Astrocyte (in vitro differentiated cells and primary cell): Measurements from ENCODE around the gene TMEM87B. TPM values are rescaled to one million over a fixed set of nuclear protein-coding genes. Genes with fewer than 3 reads are reported as not detected.

Experiments
- DNase-seq: peaks from one replicate; pipeline ENCODE4 v3.0.0-alpha.2; 2010; ENCODE audit warnings: low read depth
- FAIRE-seq: peaks from 2 replicates; lab custom pipeline; 2011; peaks lifted over from hg19 to GRCh38; lab: Jason Lieb, UNC
- H2AFZ ChIP-seq: 2 replicates; pipeline ENCODE4 v1.6.0; 2012; ENCODE audit warnings: low read depth, low read length, inconsistent platforms
- H3K27ac ChIP-seq: 2 replicates; pipeline ENCODE4 v1.5.1; 2011; ENCODE audit warnings: low read depth, low read length, inconsistent platforms
- H3K27me3 ChIP-seq: 2 replicates; pipeline ENCODE4 v1.6.0; 2011; ENCODE audit warnings: low read length, inconsistent platforms; ENCODE audit not compliant: insufficient read depth
- H3K36me3 ChIP-seq: 2 replicates; pipeline ENCODE4 v1.5.1; 2011; ENCODE audit warnings: low read length, inconsistent platforms; ENCODE audit not compliant: insufficient read depth
- H3K4me1 ChIP-seq: 2 replicates; pipeline ENCODE4 v1.5.1; 2011; ENCODE audit warnings: low read length, inconsistent platforms; ENCODE audit not compliant: insufficient read depth
- H3K4me2 ChIP-seq: 2 replicates; pipeline ENCODE4 v1.6.0; 2012; ENCODE audit warnings: low read length, inconsistent platforms
- H3K4me3 ChIP-seq: 2 replicates; pipeline ENCODE4 v1.5.1; 2011; ENCODE audit warnings: low read depth, mild to moderate bottlenecking, low read length, inconsistent platforms; ENCODE audit not compliant: insufficient read depth
- H3K79me2 ChIP-seq: 2 replicates; pipeline ENCODE4 v1.6.0; 2012; ENCODE audit warnings: mild to moderate bottlenecking, low read length, inconsistent platforms; ENCODE audit not compliant: insufficient read depth
- H3K9ac ChIP-seq: 2 replicates; pipeline ENCODE4 v1.6.0; 2012; ENCODE audit warnings: mild to moderate bottlenecking, low read length, inconsistent platforms
- H3K9me3 ChIP-seq: 2 replicates; pipeline ENCODE4 v1.5.1; 2012; ENCODE audit warnings: low read depth, mild to moderate bottlenecking, low read length, inconsistent platforms; ENCODE audit not compliant: insufficient read depth
- H4K20me1 ChIP-seq: 2 replicates; pipeline ENCODE4 v1.6.0; 2012; ENCODE audit warnings: low read length, inconsistent platforms; ENCODE audit not compliant: insufficient read depth
- H3K27ac Mint-ChIP-seq: one replicate; pipeline ENCODE4 v1.8.0; 2021; ENCODE audit warnings: mild to moderate bottlenecking, mixed read lengths; ENCODE audit not compliant: unreplicated experiment
- H3K27me3 Mint-ChIP-seq: one replicate; pipeline ENCODE4 v1.8.0; 2021; ENCODE audit warnings: low read depth, mixed read lengths; ENCODE audit not compliant: unreplicated experiment
- H3K36me3 Mint-ChIP-seq: one replicate; pipeline ENCODE4 v1.8.0; 2021; ENCODE audit warnings: low read depth, mixed read lengths; ENCODE audit not compliant: unreplicated experiment
- H3K4me1 Mint-ChIP-seq: one replicate; pipeline ENCODE4 v1.8.0; 2021; ENCODE audit warnings: low read depth, mixed read lengths; ENCODE audit not compliant: unreplicated experiment
- H3K4me3 Mint-ChIP-seq: one replicate; pipeline ENCODE4 v1.8.0; 2021; ENCODE audit warnings: mild to moderate bottlenecking, moderate library complexity, mixed read lengths; ENCODE audit not compliant: unreplicated experiment
- H3K9me3 Mint-ChIP-seq: one replicate; pipeline ENCODE4 v1.8.0; 2021; ENCODE audit warnings: mild to moderate bottlenecking, mixed read lengths; ENCODE audit not compliant: unreplicated experiment
- EZH2 ChIP-seq: IDR thresholded peaks from 2 replicates; pipeline ENCODE4 v1.6.1; 2012; ENCODE audit warnings: mild to moderate bottlenecking, low read length, inconsistent platforms; ENCODE audit not compliant: insufficient read depth
- total RNA-seq: library from RNA; stranded (reverse); gene quantifications from 2 replicates; pipeline ENCODE4 v1.2.1, GENCODE V29; 2021
- TF ChIP-seq, protein P1 (sequence below): IDR thresholded peaks from 2 replicates; pipeline ENCODE4 v1.5.1; 2011; ENCODE audit warnings: low read depth, mild to moderate bottlenecking, inconsistent platforms, low read length, moderate library complexity; ENCODE audit not compliant: insufficient read depth

TMEM87B gene
- total RNA-seq, 1 donor from 2014 or later: 27.2 TPM

DNA sequence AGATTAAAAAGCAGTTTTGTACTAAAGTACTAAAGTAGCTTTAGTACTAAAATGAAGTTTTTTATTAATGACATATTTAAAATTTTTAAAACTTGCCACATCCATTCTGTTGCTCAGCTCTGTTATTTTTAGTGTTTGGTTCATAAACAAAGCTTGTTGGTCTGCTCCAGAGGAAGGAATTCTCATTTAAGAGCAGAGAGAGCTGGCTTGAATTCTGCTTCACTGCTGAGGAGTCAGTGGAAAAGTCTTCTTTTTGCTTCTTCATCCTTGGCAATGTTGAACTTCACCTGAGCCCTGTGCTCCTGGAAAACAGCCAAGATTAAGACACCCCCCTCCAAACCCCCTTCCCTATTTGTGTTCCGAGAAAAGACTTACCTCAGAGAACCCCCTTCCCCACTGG, 40.6 kb downstream of the TMEM87B start:
- Histone ChIP-seq H3K27me3 (no peaks in the 10 kb centered on the region), H4K20me1 (peaks cover 3% of the 10 kb centered on the region), H3K4me2 (no peak overlapping the region), H3K79me2 (no peaks in the 10 kb centered on the region), H3K9me3 (no peaks in the 10 kb centered on the region), H3K36me3 (peaks cover 32% of the 10 kb centered on the region), H3K27ac (no peak overlapping the region), H2AFZ (no peak overlapping the region), H3K4me1 (peaks cover 16% of the 10 kb centered on the region), H3K4me3 (no peak overlapping the region), H3K9ac (no peak overlapping the region)
- Mint-ChIP-seq H3K36me3 (peaks cover 7% of the 10 kb centered on the region), H3K4me3 (no peak overlapping the region), H3K4me1 (peaks cover 35% of the 10 kb centered on the region), H3K27me3 (no peaks in the 10 kb centered on the region), H3K9me3 (no peaks in the 10 kb centered on the region), H3K27ac (peak overlapping the region; percentile 91)
- FAIRE-seq (no peak), DNase-seq (no peak)
- TF ChIP-seq EZH2: no peak
- TF ChIP-seq, protein P1, sequence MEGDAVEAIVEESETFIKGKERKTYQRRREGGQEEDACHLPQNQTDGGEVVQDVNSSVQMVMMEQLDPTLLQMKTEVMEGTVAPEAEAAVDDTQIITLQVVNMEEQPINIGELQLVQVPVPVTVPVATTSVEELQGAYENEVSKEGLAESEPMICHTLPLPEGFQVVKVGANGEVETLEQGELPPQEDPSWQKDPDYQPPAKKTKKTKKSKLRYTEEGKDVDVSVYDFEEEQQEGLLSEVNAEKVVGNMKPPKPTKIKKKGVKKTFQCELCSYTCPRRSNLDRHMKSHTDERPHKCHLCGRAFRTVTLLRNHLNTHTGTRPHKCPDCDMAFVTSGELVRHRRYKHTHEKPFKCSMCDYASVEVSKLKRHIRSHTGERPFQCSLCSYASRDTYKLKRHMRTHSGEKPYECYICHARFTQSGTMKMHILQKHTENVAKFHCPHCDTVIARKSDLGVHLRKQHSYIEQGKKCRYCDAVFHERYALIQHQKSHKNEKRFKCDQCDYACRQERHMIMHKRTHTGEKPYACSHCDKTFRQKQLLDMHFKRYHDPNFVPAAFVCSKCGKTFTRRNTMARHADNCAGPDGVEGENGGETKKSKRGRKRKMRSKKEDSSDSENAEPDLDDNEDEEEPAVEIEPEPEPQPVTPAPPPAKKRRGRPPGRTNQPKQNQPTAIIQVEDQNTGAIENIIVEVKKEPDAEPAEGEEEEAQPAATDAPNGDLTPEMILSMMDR: no peak

DNA sequence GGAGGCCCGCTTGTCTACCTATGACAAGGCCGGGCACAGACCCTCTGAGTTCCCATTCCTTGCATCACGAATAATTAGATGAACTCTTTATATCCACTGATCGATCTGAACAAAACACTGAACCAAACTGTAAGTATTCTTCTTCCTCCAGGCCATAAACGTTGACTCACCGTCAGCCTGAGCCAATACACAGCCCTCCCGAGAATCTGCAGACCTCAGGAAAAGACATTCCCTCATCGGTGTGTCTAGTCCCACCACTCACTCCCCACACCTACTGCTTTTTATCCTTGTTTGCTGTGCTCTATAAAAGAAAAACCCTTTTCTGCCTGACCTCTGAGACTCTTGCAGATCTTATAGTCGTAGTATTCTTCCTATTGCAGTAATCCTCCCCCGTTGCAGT, 41.0 kb downstream of the TMEM87B start:
- Mint-ChIP-seq H3K4me1 (peaks cover 35% of the 10 kb centered on the region), H3K27me3 (no peaks in the 10 kb centered on the region), H3K4me3 (no peak overlapping the region), H3K9me3 (no peaks in the 10 kb centered on the region), H3K36me3 (peaks cover 7% of the 10 kb centered on the region), H3K27ac (peak overlapping the region; percentile 91)
- Histone ChIP-seq H3K27ac (no peak overlapping the region), H3K9ac (no peak overlapping the region), H3K4me2 (no peak overlapping the region), H3K79me2 (no peaks in the 10 kb centered on the region), H4K20me1 (peaks cover 3% of the 10 kb centered on the region), H3K9me3 (no peaks in the 10 kb centered on the region), H3K27me3 (no peaks in the 10 kb centered on the region), H3K36me3 (peaks cover 36% of the 10 kb centered on the region), H2AFZ (no peak overlapping the region), H3K4me3 (no peak overlapping the region), H3K4me1 (peaks cover 16% of the 10 kb centered on the region)
- DNase-seq: no peak
- FAIRE-seq: no peak
- TF ChIP-seq, protein P1: no peak

DNA sequence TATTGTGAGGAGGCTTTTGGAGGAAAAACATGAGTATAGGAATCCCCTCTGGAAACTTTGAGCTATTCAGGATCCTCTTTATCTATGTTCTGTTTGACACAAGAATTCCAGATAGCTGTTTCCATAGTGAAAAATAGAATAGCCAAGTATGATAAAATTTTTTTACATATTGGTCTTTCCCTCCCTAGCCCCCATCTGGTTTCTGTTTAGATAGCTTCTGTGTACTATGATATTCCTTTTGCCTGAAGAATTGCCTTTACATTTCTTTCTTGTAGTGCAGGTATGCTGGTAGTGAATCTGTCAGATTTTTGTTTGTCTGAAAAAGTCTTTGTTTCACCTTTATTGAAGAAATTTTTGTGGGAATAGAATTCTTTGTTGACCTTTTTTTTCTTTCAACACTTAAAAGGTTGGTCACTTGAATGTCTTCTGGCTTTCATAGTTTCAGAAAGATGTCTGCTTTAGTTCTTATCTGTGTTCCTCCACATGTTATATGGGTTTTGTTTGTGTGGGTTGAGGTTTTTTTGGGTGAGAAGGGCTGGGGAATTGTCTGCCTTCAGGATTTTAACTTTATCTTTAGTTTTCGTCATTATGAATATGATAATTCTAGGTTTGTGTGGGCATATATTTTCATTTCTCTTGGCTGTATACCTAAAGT, 53.2 kb downstream of the TMEM87B start:
- Histone ChIP-seq H3K9me3 (peaks cover 3% of the 10 kb centered on the region), H3K27ac (no peak overlapping the region), H3K79me2 (no peaks in the 10 kb centered on the region), H3K4me2 (no peak overlapping the region), H3K9ac (no peak overlapping the region), H3K4me3 (no peak overlapping the region), H3K36me3 (peaks cover 56% of the 10 kb centered on the region), H3K4me1 (no peaks in the 10 kb centered on the region), H2AFZ (no peak overlapping the region), H3K27me3 (no peaks in the 10 kb centered on the region), H4K20me1 (peaks cover 4% of the 10 kb centered on the region)
- H3K4me1 Mint-ChIP-seq: peaks cover 2% of the 10 kb centered on the region
- H3K36me3 Mint-ChIP-seq: peaks cover 45% of the 10 kb centered on the region
- no peak overlapping the region for H3K27ac Mint-ChIP-seq
- no peak overlapping the region for H3K4me3 Mint-ChIP-seq
- H3K9me3 Mint-ChIP-seq: peaks cover 10% of the 10 kb centered on the region
- TF ChIP-seq, protein P1: no peak
- no peak for TF ChIP-seq EZH2
- no peaks in the 10 kb centered on the region for H3K27me3 Mint-ChIP-seq
- no peak for DNase-seq
- FAIRE-seq: no peak
